Breast epithelium (tissue), 4 donors: ENCODE data around the gene NELL1. TPM values are rescaled to one million over a fixed set of nuclear protein-coding genes. Genes with fewer than 3 reads are reported as not detected.

ENCODE experiments used
- DNase-seq, 2 donors: peaks; one replicate each; pipeline ENCODE4 v3.0.0-alpha.2; 2019; ENCODE audit warnings: low spot score in 2 of 2
- H3K27ac ChIP-seq, 2 donors: fragments of 200-600 bp; sonication (generic) in 1 of 2; one replicate each; pipeline ENCODE4 v1.5.1; 2016 to 2019; ENCODE audit warnings: mild to moderate bottlenecking in 1 of 2
- H3K27me3 ChIP-seq, 2 donors: fragments of 200-600 bp; sonication (generic) in 1 of 2; one replicate each; pipeline versions ENCODE4 v1.5.1 to v1.6.0; 2017 to 2019; ENCODE audit warnings: control low read depth in 1 of 2, mild to moderate bottlenecking in 1 of 2
- H3K36me3 ChIP-seq: fragments of 200-600 bp; one replicate; pipeline ENCODE4 v1.5.1; 2019
- H3K4me1 ChIP-seq, 2 donors: fragments of 200-600 bp; sonication (generic); one replicate each; pipeline ENCODE4 v1.5.1; 2016 to 2019; ENCODE audit warnings: control low read depth in 1 of 2
- H3K4me3 ChIP-seq, 3 donors: fragments of 200-600 bp; sonication (generic); 1 replicate in 2 of 3; 2 replicates in 1 of 3; pipeline ENCODE4 v1.5.1; 2016 to 2019; ENCODE audit warnings: mild to moderate bottlenecking in 3 of 3, moderate library complexity in 2 of 3
- H3K9me3 ChIP-seq, 2 donors: fragments of 200-600 bp; sonication (generic) in 1 of 2; one replicate each; pipeline ENCODE4 v1.5.1; 2016 to 2019; ENCODE audit warnings: control low read depth in 1 of 2
- POLR2A ChIP-seq: fragments of 450-650 bp; IDR thresholded peaks from one replicate; pipeline ENCODE4 v1.6.1; 2016; ENCODE audit warnings: antibody characterized with exemption, mild to moderate bottlenecking, moderate library complexity
- POLR2AphosphoS5 ChIP-seq, 3 donors: sonication (generic); formaldehyde crosslinking; IDR thresholded peaks; one replicate each; pipeline ENCODE4 v1.6.1; 2017; ENCODE audit warnings: antibody characterized with exemption in 3 of 3
- intact Hi-C: fragments of 100-400 bp; cut with DNase I; formaldehyde crosslinking; loops from one replicate; pipeline ENCODE4 v1.15.1; 2023; ENCODE audit warnings: low total_unique reads
- total RNA-seq, 3 donors: library from RNA; depleted of rRNA; stranded (reverse); fragments of >200 nt; gene quantifications; one replicate each; pipeline ENCODE4 v1.1.0, GENCODE V29; 2016
- TF ChIP-seq, protein P1 (sequence below), 3 donors: fragments of 450-650 bp; IDR thresholded peaks; one replicate each; pipeline ENCODE4 v1.5.1; 2016 to 2017; ENCODE audit warnings: antibody characterized with exemption in 3 of 3, mild to moderate bottlenecking in 3 of 3, moderate library complexity in 3 of 3

The NELL1 gene
- total RNA-seq, 3 donors from 2014 or later, result 0.15 TPM; not detected in 2

DNA sequence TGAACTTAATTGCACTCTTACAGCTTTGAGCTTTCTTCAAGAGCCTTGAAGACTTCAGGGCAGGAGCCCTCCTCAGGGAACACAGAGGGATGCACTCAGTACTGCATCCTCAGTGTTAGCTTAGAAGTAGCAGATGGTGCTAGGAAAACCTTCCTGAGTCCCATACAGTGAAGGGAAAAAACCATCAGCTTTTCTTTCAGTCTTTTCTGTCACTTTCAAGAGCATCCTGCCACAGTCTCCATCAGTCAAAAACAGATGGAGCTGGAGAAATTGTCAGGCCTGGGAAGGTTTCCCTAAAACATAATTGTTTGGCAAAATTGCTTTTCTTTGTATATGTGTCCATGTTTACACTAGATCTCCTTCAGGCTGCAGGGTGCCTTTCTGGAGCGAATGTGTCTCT lies 384.1 kb downstream of the NELL1 start:
- intact Hi-C loops, result no loop called here
- no peak for DNase-seq
- no peak overlapping the region for H3K4me3 ChIP-seq
- H3K9me3 ChIP-seq, result no peaks in the 10 kb centered on the region
- H3K27ac ChIP-seq, result no peak overlapping the region
- H3K36me3 ChIP-seq, result no peaks in the 10 kb centered on the region
- no peaks in the 10 kb centered on the region for H3K27me3 ChIP-seq
- no peaks in the 10 kb centered on the region for H3K4me1 ChIP-seq
- TF ChIP-seq POLR2A (no peak), POLR2AphosphoS5 (IDR thresholded peaks at IDR 0.05) (no peak)
- TF ChIP-seq, protein P1, sequence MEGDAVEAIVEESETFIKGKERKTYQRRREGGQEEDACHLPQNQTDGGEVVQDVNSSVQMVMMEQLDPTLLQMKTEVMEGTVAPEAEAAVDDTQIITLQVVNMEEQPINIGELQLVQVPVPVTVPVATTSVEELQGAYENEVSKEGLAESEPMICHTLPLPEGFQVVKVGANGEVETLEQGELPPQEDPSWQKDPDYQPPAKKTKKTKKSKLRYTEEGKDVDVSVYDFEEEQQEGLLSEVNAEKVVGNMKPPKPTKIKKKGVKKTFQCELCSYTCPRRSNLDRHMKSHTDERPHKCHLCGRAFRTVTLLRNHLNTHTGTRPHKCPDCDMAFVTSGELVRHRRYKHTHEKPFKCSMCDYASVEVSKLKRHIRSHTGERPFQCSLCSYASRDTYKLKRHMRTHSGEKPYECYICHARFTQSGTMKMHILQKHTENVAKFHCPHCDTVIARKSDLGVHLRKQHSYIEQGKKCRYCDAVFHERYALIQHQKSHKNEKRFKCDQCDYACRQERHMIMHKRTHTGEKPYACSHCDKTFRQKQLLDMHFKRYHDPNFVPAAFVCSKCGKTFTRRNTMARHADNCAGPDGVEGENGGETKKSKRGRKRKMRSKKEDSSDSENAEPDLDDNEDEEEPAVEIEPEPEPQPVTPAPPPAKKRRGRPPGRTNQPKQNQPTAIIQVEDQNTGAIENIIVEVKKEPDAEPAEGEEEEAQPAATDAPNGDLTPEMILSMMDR (IDR thresholded peaks at IDR 0.05), result no peak

DNA sequence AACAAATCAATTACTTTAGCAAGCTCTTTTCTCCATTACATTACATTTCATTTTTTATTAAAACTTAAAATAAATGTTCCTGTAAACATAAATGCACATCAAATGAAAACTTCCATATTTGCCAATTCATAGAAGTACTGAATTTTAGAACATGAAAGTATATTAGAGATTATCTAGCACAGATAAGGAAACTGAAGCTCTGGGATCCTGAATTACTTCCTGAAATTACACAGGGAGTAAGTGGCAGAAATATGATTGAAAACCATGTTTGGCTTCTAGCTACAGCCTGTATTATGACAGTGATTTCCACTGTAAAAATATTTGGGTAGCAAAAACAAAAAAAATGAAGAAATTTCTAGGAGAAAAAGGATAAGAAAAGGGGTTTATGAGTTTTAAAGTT lies 387.3 kb downstream of the NELL1 start:
- no peaks in the 10 kb centered on the region for H3K36me3 ChIP-seq
- no peak overlapping the region for H3K27ac ChIP-seq
- DNase-seq, result no peak
- intact Hi-C loops, result no loop called here
- TF ChIP-seq, protein P1 (IDR thresholded peaks at IDR 0.05), result no peak
- no peak overlapping the region for H3K4me3 ChIP-seq
- H3K9me3 ChIP-seq, result no peaks in the 10 kb centered on the region
- no peaks in the 10 kb centered on the region for H3K27me3 ChIP-seq
- no peaks in the 10 kb centered on the region for H3K4me1 ChIP-seq

DNA sequence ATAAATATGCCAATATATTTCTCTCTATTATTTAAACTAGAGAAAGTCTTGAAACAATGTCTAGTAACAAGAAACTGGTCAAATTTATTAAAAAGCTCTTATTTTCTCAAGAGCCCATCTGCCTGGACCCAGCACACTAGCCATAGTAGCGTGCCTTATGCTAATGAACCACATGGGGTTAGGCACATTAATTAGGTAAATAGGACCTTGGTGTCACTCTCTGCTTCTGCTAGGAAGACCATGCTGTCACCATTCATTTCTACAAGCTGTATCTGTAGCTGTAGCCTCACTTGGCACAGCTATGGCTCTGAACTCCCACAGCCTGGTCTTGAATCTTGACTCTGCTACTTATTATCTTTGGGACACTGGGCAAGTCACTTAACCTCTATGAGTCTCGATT lies 390.5 kb downstream of the NELL1 start:
- H3K36me3 ChIP-seq, result no peaks in the 10 kb centered on the region
- intact Hi-C loops, result no loop called here

DNA sequence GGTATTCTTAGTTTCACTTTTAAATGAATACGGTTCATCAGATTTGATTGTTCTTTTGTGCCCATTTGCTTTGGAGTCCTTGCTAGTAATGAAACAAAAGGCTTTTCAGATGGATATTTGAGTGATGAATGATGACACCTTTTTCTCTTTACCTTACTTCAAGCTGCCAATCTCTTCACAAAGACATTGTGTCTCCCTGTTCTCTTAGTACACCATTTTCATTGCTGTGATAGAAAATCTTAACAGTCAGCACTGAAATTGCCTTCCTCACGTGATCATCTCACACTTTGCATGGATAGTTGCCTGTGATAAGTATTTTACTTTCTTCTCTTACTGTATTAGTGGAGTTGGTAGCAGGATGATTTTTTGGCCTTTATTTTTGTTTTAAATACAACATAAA lies 396.6 kb downstream of the NELL1 start:
- no peaks in the 10 kb centered on the region for H3K36me3 ChIP-seq
- DNase-seq, result no peak
- H3K27me3 ChIP-seq, result no peaks in the 10 kb centered on the region
- no peaks in the 10 kb centered on the region for H3K4me1 ChIP-seq
- intact Hi-C loops, result no loop called here
- TF ChIP-seq, protein P1 (IDR thresholded peaks at IDR 0.05), result no peak
- TF ChIP-seq POLR2AphosphoS5 (IDR thresholded peaks at IDR 0.05), result no peak
- no peak for TF ChIP-seq POLR2A
- H3K27ac ChIP-seq, result no peak overlapping the region
- no peaks in the 10 kb centered on the region for H3K9me3 ChIP-seq
- peak overlapping the region in 1 of 3 donors; percentile 33 for H3K4me3 ChIP-seq

More for the DNA sequence above, 390.5 kb downstream of the NELL1 start:
- no peak overlapping the region for H3K4me3 ChIP-seq
- no peak for TF ChIP-seq POLR2A
- TF ChIP-seq POLR2AphosphoS5 (IDR thresholded peaks at IDR 0.05), result no peak
- TF ChIP-seq, protein P1 (IDR thresholded peaks at IDR 0.05), result no peak
- no peaks in the 10 kb centered on the region for H3K27me3 ChIP-seq
- no peaks in the 10 kb centered on the region for H3K9me3 ChIP-seq
- DNase-seq, result no peak
- H3K27ac ChIP-seq, result no peak overlapping the region
- H3K4me1 ChIP-seq, result no peaks in the 10 kb centered on the region

DNA sequence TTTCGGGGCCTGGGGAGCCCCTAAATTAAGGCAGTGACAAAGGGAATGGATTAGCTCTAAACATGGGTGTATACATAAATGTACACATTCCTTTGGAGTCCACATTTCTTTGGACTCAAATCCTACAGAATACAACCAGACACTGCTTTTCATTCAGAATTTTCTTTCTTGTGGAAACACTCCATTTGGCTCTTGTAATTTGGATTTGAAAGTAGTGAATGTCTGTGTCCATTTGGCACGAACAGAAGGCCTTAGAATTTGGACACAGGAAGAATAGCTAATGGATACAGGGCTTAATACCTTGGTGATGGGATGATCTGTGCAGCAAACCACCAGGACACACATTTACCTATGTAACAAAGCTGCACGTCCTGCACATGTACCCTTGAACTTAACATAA lies 399.5 kb downstream of the NELL1 start:
- intact Hi-C loops, result no loop called here
- DNase-seq, result no peak
- no peaks in the 10 kb centered on the region for H3K36me3 ChIP-seq
- TF ChIP-seq POLR2A (no peak), POLR2AphosphoS5 (IDR thresholded peaks at IDR 0.05) (no peak)
- TF ChIP-seq, protein P1 (IDR thresholded peaks at IDR 0.05), result no peak
- no peak overlapping the region for H3K27ac ChIP-seq
- H3K9me3 ChIP-seq, result no peaks in the 10 kb centered on the region
- H3K4me3 ChIP-seq, result no peak overlapping the region
- no peaks in the 10 kb centered on the region for H3K4me1 ChIP-seq
- H3K27me3 ChIP-seq, result peaks cover 0 to 3% of the 10 kb centered on the region in 2 donors
